Right lobe of liver (tissue), 4 donors: ENCODE measurements around the gene CD8A.

Source experiments
- CTCF ChIP-seq, 4 donors: fragments of 200-600 bp in 3 of 4; fragments of 450-650 bp in 1 of 4; IDR thresholded peaks; one replicate each; pipeline versions ENCODE4 v1.5.1 to v1.8.0; 2016 to 2022; ENCODE audit warnings: antibody characterized with exemption in 4 of 4, mild to moderate bottlenecking in 2 of 4
- POLR2A ChIP-seq: fragments of 450-650 bp; IDR thresholded peaks from one replicate; pipeline ENCODE4 v1.6.1; 2017; ENCODE audit warnings: antibody characterized with exemption, mild to moderate bottlenecking
- donor health status: DM: no; HTN: no; CAD: no.
- donor health status: DM: no; HTN: no; CAD: no.
- donor health status: DM: no; HTN: yes; CAD: no.

- TF ChIP-seq CTCF (IDR thresholded peaks at IDR 0.05) (no peak), POLR2A (no peak)
Measured at GRCh38 chr2:86782748-86783147, 8.0 kb downstream of the CD8A start.
